ENCODE data around the gene KIF1C. TPM values are rescaled to one million over a fixed set of nuclear protein-coding genes. Genes with fewer than 3 reads are reported as not detected.
A peak's percentile ranks its signal among the peaks of the same experiment; 100 is the strongest.

Gene KIF1C
- total RNA-seq, 4 donors from 2014 or later = 91.4 to 141 (median 116) TPM

DNA sequence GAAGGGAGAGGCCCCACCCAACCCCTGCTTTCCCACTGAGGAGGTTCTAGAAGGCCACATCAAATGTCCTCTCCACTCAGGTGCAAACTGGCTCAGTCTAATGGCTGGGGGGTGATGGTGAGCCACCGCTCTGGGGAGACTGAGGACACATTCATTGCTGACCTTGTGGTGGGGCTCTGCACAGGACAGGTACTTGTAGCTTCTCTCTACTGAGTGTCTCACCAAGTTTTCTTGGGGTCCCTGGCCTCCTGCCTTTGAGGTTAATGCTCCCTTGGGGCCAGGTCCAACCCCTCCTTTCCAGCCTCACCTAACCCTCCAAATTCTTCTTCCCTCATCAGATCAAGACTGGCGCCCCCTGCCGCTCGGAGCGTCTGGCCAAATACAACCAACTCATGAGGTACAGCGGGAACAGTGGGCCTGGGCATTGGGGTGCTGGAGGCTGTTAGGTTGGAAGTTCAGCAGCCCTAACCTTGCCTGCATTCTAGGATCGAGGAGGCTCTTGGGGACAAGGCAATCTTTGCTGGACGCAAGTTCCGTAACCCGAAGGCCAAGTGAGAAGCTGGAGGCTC is 41.2 kb upstream of the KIF1C start:
- Histone ChIP-seq H3K27me3 (no peaks in the 10 kb centered on the region), H3K36me3 (peaks cover 0 to 19% (median 0%) of the 10 kb centered on the region in 3 donors), H3K9me3 (no peaks in the 10 kb centered on the region), H3K27ac (no peak overlapping the region), H3K4me1 (peaks cover 0 to 18% (median 0%) of the 10 kb centered on the region in 4 donors), H3K4me3 (no peak overlapping the region)
- TF ChIP-seq, protein P1, sequence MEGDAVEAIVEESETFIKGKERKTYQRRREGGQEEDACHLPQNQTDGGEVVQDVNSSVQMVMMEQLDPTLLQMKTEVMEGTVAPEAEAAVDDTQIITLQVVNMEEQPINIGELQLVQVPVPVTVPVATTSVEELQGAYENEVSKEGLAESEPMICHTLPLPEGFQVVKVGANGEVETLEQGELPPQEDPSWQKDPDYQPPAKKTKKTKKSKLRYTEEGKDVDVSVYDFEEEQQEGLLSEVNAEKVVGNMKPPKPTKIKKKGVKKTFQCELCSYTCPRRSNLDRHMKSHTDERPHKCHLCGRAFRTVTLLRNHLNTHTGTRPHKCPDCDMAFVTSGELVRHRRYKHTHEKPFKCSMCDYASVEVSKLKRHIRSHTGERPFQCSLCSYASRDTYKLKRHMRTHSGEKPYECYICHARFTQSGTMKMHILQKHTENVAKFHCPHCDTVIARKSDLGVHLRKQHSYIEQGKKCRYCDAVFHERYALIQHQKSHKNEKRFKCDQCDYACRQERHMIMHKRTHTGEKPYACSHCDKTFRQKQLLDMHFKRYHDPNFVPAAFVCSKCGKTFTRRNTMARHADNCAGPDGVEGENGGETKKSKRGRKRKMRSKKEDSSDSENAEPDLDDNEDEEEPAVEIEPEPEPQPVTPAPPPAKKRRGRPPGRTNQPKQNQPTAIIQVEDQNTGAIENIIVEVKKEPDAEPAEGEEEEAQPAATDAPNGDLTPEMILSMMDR (IDR thresholded peaks at IDR 0.05) = peak in 4 of 6 experiments; percentile 5 to 18 (median 10)
- TF ChIP-seq POLR2A (IDR thresholded peaks at IDR 0.05) = no peak
- DNase-seq = peak in 1 of 3 donors; percentile 56

DNA sequence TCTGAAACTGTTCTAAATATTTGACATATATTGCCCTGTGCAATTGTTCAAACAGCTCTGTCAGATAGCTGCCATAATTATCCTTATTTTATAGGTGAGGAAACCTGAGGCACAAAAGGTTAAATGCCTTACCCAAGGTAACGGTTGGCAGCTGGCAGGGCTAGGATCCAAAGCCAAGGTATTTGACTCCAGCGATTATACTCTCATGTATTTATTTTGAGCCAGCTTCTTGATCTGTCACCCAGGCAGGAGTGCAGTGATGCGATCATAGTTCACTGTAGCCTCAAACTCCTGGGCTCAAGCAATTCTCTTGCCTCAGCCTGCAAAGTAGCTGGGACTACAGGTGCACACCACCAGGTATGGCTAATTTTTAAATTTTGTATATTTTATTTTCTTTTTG is 39.6 kb upstream of the KIF1C start:
- Histone ChIP-seq H3K4me3 (no peak overlapping the region), H3K4me1 (peaks cover 0 to 18% (median 0%) of the 10 kb centered on the region in 4 donors), H3K36me3 (peaks cover 0 to 19% (median 0%) of the 10 kb centered on the region in 3 donors), H3K27me3 (no peaks in the 10 kb centered on the region), H3K9me3 (no peaks in the 10 kb centered on the region), H3K27ac (no peak overlapping the region)
- no peak for DNase-seq
- TF ChIP-seq, protein P1 (IDR thresholded peaks at IDR 0.05) = no peak
- TF ChIP-seq POLR2A (IDR thresholded peaks at IDR 0.05) = no peak

DNA sequence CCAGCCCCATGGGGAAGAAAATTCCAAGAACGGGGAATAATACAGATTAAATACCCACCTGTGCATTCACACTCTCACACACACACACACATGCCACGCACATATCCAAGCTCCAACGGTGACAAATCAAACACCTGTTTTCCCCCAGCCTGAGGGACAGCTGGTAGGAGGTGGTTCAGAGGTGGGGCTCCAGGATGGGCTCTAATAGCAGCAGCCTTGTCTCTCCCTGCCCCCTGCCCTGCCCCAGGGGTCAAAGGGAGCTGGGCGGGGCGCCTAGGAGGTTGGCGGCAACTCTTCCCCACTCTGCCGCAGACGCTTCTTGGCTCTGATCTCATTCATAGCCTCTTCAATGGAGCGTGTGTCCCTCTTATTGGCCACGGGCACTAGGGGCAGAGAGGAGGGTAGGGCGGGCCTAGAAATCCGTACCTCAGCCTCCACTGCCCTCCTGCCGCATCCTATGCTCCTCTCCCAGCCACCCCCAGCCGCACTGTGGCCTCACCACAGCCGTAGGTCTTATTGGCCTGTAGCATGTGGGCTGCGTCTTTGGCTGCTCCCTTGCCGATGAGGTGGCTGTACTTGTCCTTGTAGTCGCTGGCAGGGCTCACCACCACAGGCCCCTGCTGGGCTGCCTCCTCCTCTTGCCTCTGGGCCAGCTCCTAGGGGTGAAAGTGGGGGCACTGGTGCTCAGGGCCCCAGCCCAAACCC is 38.3 kb upstream of the KIF1C start:
- Histone ChIP-seq H3K9me3 (no peaks in the 10 kb centered on the region), H3K36me3 (peaks cover 0 to 19% (median 0%) of the 10 kb centered on the region in 3 donors), H3K4me3 (no peak overlapping the region), H3K4me1 (peaks cover 0 to 18% (median 0%) of the 10 kb centered on the region in 4 donors), H3K27me3 (no peaks in the 10 kb centered on the region), H3K27ac (peak overlapping the region in 2 of 4 donors; percentile 56 to 66)
- TF ChIP-seq, protein P1 (IDR thresholded peaks at IDR 0.05) = no peak
- no peak for TF ChIP-seq POLR2A (IDR thresholded peaks at IDR 0.05)
- DNase-seq = peak in 2 of 3 donors; percentile 73 to 83

DNA sequence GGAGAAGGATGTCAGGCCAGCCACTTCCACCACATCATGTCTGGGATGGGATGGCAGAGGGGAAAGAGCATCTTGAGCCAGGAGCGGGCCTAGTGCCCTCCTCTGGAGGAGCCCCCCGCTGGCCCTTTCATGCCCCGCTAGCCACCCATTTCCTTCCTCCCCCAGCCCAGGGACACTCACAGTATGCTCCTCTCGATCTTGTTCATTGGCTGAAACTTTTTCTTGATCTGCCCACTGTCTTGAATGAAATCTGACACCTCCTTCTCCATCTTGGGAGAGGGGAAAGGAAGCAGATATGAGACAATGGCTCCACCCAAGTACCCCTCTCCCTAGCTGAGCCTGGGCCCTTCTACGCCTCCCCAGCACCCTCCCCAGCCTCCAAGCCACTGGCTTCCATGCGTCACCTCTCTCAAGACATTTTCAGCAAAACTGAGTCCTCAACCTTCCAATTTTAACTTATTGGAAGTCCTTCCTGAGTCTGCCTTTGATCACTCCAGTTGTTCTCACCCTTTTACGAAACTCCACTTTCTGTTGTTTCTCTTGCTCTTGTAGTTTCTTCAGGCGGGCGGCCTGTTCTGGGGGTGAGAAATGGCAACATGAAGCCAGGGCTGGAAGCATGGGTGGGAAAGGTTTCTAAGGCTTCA is 37.3 kb upstream of the KIF1C start:
- Histone ChIP-seq H3K9me3 (no peaks in the 10 kb centered on the region), H3K27me3 (no peaks in the 10 kb centered on the region), H3K4me1 (peaks cover 0 to 19% (median 0%) of the 10 kb centered on the region in 4 donors), H3K27ac (peak overlapping the region in 1 of 4 donors; percentile 66), H3K4me3 (no peak overlapping the region), H3K36me3 (peaks cover 0 to 19% (median 0%) of the 10 kb centered on the region in 3 donors)
- no peak for TF ChIP-seq POLR2A (IDR thresholded peaks at IDR 0.05)
- TF ChIP-seq, protein P1 (IDR thresholded peaks at IDR 0.05) = no peak
- DNase-seq = peak in 1 of 3 donors; percentile 30

DNA sequence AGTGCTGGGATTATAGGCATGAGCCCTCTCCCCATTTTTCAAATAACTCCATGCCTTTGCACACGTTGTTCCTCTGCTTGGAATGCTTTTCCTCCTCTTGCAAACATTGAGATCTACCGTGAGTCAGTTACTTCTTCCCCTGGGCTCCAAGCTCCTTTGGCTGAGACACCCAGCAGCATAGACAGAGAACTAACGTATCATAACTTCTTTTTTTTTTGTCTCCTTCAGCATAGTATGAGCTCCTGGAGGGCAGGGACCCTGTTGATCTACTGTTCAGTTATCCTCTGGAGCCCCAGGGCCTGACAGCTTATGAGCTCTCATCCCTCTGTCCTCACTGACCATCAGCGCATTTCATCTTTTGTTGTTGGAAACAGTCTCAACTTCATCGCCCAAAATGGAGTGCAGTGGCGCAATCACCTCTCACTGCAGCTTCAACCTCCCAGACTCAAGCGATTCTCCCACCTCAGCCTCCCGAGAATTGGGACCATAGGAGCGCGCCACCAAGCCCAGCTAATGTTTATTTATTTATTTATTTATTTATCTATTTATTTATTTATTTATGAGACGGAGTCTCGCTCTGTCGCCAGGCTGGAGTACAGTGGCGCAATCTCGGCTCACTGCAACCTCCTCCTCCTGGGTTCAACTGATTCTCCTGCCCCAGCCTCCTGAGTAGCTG is 32.3 kb upstream of the KIF1C start:
- H3K27me3 ChIP-seq = no peaks in the 10 kb centered on the region
- H3K4me3 ChIP-seq = no peak overlapping the region
- DNase-seq = peak in 1 of 3 donors; percentile 14
- H3K9me3 ChIP-seq = no peaks in the 10 kb centered on the region
- TF ChIP-seq POLR2A (IDR thresholded peaks at IDR 0.05) = no peak
- TF ChIP-seq, protein P1 (IDR thresholded peaks at IDR 0.05) = no peak
- peak overlapping the region in 1 of 4 donors; percentile 97 for H3K27ac ChIP-seq
- peaks cover 0 to 14% (median 0%) of the 10 kb centered on the region in 3 donors for H3K36me3 ChIP-seq
- H3K4me1 ChIP-seq = peaks cover 0 to 38% (median 10%) of the 10 kb centered on the region in 4 donors
